HepG2 (cell line): ENCODE measurements around the gene TALDO1.

Source experiments
- CBX2 ChIP-seq, 2 experiments: fragments of 200-600 bp in 1 of 2; sonication (generic); formaldehyde crosslinking in 1 of 2; IDR thresholded peaks; 2 replicates each; pipeline versions ENCODE4 v1.7.0 to v1.8.1; 2018 to 2022; ENCODE audit warnings: low read depth in 2 of 2, low read length in 1 of 2, mild to moderate bottlenecking in 1 of 2, missing genetic modification reagents in 1 of 2
- ELF4 ChIP-seq: sonication (generic); formaldehyde crosslinking; IDR thresholded peaks from 2 replicates; pipeline ENCODE4 v1.5.0; 2020; ENCODE audit warnings: missing genetic modification reagents, mild to moderate bottlenecking, moderate library complexity, borderline replicate concordance
- JUND ChIP-seq: sonication (generic); formaldehyde crosslinking; IDR thresholded peaks from 2 replicates; pipeline ENCODE4 v1.8.0; 2022; ENCODE audit warnings: mild to moderate bottlenecking, missing genetic modification reagents
- POLR2A ChIP-seq, 2 experiments: IDR thresholded peaks; 2 replicates each; pipeline ENCODE4 v1.6.1; 2011; ENCODE audit warnings: low read depth in 2 of 2, low read length in 2 of 2, mild to moderate bottlenecking in 1 of 2, moderate library complexity in 1 of 2; ENCODE audit not compliant: insufficient read depth in 1 of 2
- YY1 ChIP-seq: IDR thresholded peaks from 2 replicates; pipeline ENCODE4 v1.6.1; 2011; ENCODE audit warnings: low read length, low read depth, moderate library complexity, mild to moderate bottlenecking; ENCODE audit not compliant: insufficient read depth, insufficient replicate concordance
- ZNF160 ChIP-seq: sonication (generic); formaldehyde crosslinking; IDR thresholded peaks from 2 replicates; pipeline ENCODE4 v1.8.0; 2022; ENCODE audit warnings: mild to moderate bottlenecking, inconsistent platforms, missing genetic modification reagents
- TF ChIP-seq, protein P1 (sequence below): sonication (generic); formaldehyde crosslinking; IDR thresholded peaks from 2 replicates; pipeline ENCODE4 v1.4.0; 2020; ENCODE audit warnings: mild to moderate bottlenecking, missing genetic modification reagents
- TF ChIP-seq, protein P2 (sequence below): sonication (generic); formaldehyde crosslinking; IDR thresholded peaks from 2 replicates; pipeline ENCODE4 v1.5.0; 2020; ENCODE audit warnings: mild to moderate bottlenecking, missing genetic modification reagents, moderate library complexity
- TF ChIP-seq, protein P3 (sequence below): sonication (generic); formaldehyde crosslinking; IDR thresholded peaks from 2 replicates; pipeline ENCODE4 v1.4.0; 2020; ENCODE audit warnings: missing genetic modification reagents

- TF ChIP-seq, protein P1, sequence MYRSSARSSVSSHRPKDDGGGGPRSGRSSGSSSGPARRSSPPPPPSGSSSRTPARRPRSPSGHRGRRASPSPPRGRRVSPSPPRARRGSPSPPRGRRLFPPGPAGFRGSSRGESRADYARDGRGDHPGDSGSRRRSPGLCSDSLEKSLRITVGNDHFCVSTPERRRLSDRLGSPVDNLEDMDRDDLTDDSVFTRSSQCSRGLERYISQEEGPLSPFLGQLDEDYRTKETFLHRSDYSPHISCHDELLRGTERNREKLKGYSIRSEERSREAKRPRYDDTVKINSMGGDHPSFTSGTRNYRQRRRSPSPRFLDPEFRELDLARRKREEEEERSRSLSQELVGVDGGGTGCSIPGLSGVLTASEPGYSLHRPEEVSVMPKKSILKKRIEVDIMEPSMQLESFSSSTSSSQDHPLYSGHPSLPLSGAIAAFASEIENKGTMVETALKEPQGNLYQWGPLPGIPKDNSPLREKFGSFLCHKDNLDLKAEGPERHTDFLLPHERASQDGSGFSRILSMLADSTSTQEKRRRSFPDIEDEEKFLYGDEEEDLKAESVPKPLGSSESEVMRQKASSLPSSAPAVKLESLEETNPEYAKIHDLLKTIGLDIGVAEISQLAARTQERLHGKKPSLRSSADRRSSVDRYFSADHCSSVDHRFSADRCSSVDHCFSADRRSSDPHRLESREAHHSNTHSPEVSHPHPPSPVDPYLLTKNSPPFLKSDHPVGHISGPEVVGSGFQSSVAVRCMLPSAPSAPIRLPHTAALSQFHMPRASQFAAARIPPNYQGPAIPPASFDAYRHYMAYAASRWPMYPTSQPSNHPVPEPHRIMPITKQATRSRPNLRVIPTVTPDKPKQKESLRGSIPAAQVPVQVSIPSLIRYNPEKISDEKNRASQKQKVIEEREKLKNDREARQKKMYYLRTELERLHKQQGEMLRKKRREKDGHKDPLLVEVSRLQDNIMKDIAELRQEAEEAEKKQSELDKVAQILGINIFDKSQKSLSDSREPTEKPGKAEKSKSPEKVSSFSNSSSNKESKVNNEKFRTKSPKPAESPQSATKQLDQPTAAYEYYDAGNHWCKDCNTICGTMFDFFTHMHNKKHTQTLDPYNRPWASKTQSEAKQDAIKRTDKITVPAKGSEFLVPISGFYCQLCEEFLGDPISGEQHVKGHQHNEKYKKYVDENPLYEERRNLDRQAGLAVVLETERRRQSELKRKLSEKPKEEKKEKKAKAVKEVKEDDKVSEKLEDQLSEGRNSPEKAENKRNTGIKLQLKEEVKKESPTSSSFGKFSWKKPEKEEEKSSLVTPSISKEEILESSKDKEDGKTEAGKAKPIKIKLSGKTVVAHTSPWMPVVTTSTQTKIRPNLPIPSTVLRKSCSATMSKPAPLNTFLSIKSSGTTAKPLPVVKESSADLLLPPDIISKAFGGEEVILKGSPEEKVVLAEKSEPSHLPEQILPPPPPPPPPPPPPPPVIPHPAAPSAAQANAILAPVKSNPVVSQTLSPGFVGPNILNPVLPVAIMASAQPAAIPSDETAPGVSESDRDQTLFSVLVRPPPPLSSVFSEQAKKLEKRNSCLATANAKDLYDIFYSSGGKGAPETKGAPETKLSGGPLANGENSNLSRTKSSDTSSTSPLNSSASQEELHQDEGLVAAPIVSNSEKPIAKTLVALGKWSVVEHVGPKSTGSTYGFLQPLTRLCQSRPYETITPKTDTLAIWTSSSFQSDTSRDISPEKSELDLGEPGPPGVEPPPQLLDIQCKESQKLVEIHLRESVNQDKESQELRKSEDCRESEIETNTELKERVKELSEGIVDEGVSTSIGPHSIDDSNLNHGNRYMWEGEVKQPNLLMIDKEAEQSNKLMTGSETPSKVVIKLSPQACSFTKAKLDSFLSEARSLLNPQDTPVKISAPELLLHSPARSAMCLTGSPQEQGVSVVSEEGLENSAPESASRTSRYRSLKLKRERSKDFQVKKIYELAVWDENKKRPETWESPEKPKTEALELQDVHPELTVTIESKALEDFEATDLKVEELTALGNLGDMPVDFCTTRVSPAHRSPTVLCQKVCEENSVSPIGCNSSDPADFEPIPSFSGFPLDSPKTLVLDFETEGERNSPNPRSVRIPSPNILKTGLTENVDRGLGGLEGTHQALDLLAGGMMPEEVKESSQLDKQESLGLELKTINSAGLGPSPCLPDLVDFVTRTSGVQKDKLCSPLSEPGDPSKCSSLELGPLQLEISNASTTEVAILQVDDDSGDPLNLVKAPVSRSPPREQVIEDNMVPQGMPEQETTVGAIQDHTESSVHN (CRISPR knock-in tag): peak; percentile 65; the same call in 1 of the 2 replicates
- TF ChIP-seq, protein P2, sequence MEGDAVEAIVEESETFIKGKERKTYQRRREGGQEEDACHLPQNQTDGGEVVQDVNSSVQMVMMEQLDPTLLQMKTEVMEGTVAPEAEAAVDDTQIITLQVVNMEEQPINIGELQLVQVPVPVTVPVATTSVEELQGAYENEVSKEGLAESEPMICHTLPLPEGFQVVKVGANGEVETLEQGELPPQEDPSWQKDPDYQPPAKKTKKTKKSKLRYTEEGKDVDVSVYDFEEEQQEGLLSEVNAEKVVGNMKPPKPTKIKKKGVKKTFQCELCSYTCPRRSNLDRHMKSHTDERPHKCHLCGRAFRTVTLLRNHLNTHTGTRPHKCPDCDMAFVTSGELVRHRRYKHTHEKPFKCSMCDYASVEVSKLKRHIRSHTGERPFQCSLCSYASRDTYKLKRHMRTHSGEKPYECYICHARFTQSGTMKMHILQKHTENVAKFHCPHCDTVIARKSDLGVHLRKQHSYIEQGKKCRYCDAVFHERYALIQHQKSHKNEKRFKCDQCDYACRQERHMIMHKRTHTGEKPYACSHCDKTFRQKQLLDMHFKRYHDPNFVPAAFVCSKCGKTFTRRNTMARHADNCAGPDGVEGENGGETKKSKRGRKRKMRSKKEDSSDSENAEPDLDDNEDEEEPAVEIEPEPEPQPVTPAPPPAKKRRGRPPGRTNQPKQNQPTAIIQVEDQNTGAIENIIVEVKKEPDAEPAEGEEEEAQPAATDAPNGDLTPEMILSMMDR (CRISPR knock-in tag): peak; percentile 59
- TF ChIP-seq ELF4 (CRISPR knock-in tag) (no peak), JUND (CRISPR knock-in tag) (peak; percentile 83), POLR2A (IDR thresholded peaks at IDR 0.05; ENCODE audit: insufficient read depth in 1 of 2, low read depth in 2 of 2, low read length in 2 of 2) (no peak), ZNF160 (CRISPR knock-in tag) (peak; percentile 84), CBX2 (IDR thresholded peaks at IDR 0.05; ENCODE audit: low read depth, low read length) (no peak), CBX2 (CRISPR knock-in tag; IDR thresholded peaks at IDR 0.05; ENCODE audit: low read depth) (peak; percentile 33; the same call in 1 of the 2 replicates), YY1 (no peak)
- TF ChIP-seq, protein P3, sequence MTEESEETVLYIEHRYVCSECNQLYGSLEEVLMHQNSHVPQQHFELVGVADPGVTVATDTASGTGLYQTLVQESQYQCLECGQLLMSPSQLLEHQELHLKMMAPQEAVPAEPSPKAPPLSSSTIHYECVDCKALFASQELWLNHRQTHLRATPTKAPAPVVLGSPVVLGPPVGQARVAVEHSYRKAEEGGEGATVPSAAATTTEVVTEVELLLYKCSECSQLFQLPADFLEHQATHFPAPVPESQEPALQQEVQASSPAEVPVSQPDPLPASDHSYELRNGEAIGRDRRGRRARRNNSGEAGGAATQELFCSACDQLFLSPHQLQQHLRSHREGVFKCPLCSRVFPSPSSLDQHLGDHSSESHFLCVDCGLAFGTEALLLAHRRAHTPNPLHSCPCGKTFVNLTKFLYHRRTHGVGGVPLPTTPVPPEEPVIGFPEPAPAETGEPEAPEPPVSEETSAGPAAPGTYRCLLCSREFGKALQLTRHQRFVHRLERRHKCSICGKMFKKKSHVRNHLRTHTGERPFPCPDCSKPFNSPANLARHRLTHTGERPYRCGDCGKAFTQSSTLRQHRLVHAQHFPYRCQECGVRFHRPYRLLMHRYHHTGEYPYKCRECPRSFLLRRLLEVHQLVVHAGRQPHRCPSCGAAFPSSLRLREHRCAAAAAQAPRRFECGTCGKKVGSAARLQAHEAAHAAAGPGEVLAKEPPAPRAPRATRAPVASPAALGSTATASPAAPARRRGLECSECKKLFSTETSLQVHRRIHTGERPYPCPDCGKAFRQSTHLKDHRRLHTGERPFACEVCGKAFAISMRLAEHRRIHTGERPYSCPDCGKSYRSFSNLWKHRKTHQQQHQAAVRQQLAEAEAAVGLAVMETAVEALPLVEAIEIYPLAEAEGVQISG (CRISPR knock-in tag): peak; percentile 84
Measured at GRCh38 chr11:706957-707816, 40.1 kb upstream of the TALDO1 start.
